Mammary epithelial cell (primary cell): ENCODE results near the gene GPS2.

Source experiments
- CTCF ChIP-seq, 2 donors: IDR thresholded peaks in 1 of 2; conservative IDR thresholded peaks in 1 of 2; 2 replicates each; pipeline ENCODE4 v1.5.1; 2011 to 2012; ENCODE audit warnings: inconsistent platforms in 2 of 2, low read length in 2 of 2, mild to moderate bottlenecking in 2 of 2, control low read depth in 1 of 2, low read depth in 1 of 2; ENCODE audit not compliant: insufficient read depth in 1 of 2; ENCODE audit errors: extremely low read depth in 1 of 2
- EZH2 ChIP-seq: IDR thresholded peaks from 2 replicates; pipeline ENCODE4 v1.6.1; 2012; ENCODE audit warnings: low read length, inconsistent platforms, borderline replicate concordance

- TF ChIP-seq CTCF (conservative IDR thresholded peaks at IDR 0.05 in 1 of 2, IDR thresholded peaks at IDR 0.05 in 1 of 2; ENCODE audit: extremely low read depth in 1 of 2, insufficient read depth in 1 of 2, low read depth in 1 of 2, low read length in 2 of 2) (no peak), EZH2 (no peak)
Observed at GRCh38 chr17:7266784-7267183, 48.4 kb downstream of the GPS2 start.
